GM12873 (cell line): ENCODE results near the gene MAP4K3.

Source experiments
- TF ChIP-seq, protein P1 (sequence below): IDR thresholded peaks from 2 replicates; pipeline ENCODE4 v1.5.1; 2012; ENCODE audit warnings: low read depth, mild to moderate bottlenecking, moderate library complexity, low read length, control low read depth; ENCODE audit not compliant: insufficient read depth; ENCODE audit errors: missing control alignments

Gene MAP4K3

DNA sequence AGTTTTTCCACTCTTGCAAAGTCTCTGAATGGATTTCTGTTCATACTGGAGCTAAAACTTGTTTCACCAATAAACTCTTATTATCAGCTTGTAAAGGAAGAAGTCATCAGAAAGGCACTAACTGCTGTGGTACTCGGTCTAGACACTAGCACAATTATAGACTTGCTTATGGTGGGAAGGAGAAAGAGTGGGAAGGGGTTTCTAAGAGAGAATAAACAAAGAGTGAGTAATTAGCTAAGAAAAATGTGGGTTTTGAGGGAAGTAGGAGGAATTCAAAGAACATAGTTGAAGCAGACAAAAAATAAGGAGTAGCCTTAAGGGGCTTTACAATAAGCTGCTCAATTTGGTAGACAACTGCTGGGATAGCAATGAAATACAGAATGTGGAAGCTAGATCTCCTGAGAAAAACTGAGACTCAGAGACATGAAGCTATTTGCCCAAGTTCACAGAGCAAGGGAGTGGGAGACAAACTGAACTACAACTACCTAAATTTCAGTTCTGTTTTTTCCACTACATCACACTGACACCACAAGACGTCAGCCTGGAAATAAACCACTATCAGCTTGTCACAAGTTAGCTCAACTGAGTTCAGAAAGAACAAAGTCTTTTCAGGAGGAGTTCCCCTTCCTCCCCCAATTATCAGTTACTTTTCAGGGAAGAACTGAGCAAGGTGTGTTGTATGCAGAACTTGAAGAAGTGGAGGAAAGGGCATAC is 59.7 kb downstream of the MAP4K3 start:
- TF ChIP-seq, protein P1, sequence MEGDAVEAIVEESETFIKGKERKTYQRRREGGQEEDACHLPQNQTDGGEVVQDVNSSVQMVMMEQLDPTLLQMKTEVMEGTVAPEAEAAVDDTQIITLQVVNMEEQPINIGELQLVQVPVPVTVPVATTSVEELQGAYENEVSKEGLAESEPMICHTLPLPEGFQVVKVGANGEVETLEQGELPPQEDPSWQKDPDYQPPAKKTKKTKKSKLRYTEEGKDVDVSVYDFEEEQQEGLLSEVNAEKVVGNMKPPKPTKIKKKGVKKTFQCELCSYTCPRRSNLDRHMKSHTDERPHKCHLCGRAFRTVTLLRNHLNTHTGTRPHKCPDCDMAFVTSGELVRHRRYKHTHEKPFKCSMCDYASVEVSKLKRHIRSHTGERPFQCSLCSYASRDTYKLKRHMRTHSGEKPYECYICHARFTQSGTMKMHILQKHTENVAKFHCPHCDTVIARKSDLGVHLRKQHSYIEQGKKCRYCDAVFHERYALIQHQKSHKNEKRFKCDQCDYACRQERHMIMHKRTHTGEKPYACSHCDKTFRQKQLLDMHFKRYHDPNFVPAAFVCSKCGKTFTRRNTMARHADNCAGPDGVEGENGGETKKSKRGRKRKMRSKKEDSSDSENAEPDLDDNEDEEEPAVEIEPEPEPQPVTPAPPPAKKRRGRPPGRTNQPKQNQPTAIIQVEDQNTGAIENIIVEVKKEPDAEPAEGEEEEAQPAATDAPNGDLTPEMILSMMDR, result no peak

DNA sequence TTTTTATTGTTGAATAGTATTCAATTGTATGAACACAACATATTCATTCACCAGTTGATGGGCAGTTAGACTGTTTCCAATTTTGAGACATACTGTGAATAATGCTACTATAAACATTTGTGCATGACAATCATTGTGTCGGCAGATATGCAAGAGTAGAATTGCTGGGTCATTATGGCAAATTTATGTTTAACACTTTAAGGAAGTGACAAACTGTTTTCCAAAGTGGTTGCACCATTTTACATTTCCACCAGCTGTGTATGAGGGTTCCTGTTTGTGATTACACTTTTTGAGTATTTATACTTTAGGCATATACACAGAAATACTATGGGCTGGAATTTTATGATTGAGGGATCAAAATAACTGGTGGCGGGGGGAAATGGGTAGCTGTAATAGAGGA is 61.2 kb downstream of the MAP4K3 start:
- TF ChIP-seq, protein P1, result no peak

- TF ChIP-seq, protein P1, result no peak
These were observed 63.8 kb downstream of the MAP4K3 start for GRCh38 chr2:39373181-39373802.

DNA sequence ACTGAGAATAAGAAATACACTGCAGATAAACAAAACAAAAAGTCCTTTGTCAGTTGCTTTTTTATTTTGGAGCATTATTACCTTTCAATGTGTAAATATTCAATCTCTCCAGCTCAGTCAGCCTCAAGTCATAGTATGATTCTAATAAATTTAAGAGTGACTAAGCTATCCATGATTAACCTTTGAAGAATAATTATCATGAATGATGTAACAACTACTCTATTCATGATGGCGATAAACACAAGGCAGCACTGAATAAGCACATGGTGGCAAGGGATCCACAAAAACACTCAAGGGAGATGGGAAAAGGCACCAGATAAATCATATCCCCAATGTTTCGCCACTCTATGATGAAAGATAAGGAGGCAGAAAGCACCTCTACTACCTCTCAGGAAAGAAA is 67.0 kb downstream of the MAP4K3 start:
- TF ChIP-seq, protein P1, result no peak

DNA sequence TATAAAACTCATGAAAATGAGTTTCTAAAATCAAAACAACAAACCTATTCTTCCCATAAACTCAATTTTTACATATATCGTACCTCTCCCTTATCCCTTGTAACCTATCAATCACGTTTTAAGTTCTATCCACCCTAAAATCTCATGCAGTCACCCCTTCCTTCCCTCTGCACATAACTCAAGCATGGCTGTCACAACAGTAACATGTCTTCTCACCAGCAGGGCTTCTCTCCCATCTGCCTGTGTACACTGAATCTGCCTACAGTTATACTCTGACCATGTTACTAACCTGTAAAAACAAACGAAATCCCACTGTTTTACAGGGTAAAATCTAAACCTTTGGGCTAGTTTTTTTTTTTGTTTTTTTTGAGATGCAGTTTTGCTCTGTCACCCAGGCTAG is 68.2 kb downstream of the MAP4K3 start:
- TF ChIP-seq, protein P1, result no peak

GRCh38 chr2:39368376-39368775 is 68.7 kb downstream of the MAP4K3 start:
- TF ChIP-seq, protein P1, result no peak

DNA sequence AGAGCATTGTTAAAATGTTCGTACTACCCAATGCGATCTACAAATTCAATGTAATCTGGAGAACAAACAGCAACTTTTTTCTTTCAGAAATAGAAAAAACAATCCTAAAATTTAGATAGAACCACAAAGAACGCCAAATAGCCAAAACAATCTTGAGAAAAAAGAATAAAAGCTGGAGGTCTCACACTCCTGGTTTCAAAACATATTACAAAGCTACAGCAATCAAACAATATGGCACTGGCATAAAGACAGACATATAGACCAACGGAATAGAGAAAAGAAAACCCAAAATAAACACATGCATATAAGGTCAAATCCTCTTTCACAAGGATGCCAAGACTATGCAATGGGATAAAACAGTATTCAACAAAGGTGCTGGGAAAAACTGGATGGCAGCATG is 74.5 kb downstream of the MAP4K3 start:
- TF ChIP-seq, protein P1, result no peak
